ENCODE measurements around the gene DROSHA. TPM values are rescaled to one million over a fixed set of nuclear protein-coding genes. Genes with fewer than 3 reads are reported as not detected.
"Not testable (repeated sequence)": the region's sequence is repeated elsewhere in the genome, so short reads cannot be mapped to it uniquely, and the experiment has no call there.

Gene DROSHA
- total RNA-seq, 2 experiments from 2014 or later: 84.3 to 94.4 TPM

GRCh38 chr5:31372124-31372523, 159.8 kb downstream of the DROSHA start:
- Mint-ChIP-seq H3K27me3 (peaks cover 18% of the 10 kb centered on the region), H3K4me3 (no peak overlapping the region), H3K4me1 (no peaks in the 10 kb centered on the region), H3K27ac (no peak overlapping the region), H3K9me3 (ENCODE audit: low read depth) (no peaks in the 10 kb centered on the region), H3K36me3 (ENCODE audit: low read depth) (no peaks in the 10 kb centered on the region)
- intact Hi-C loops (cut with DNase I, micrococcal nuclease): no loop called here
- ATAC-seq: no peak
- DNase-seq: no peak
- CTCF ChIA-PET: no interaction called here
- POLR2A ChIA-PET: no interaction called here

DNA sequence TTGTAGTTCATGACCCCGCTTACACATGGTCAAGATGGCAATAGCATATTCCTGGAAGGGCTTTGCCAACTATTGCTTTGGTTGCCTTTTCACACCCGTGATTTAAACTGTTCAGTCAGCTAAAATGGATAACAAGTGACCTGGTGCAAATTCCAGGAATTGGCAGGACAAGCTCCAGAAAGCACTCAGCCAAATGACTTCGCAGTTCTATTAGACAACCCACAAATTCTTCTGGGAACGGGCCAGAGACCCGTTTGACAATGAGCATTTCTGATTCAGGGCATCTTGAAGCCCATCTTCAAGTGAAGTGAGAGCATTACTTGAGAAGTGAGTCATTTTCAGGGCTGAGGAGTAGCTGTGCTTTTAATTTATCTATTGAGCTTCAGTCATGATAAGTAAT, 165.0 kb downstream of the DROSHA start:
- ChIA-PET POLR2A (no interaction called here), CTCF (interaction anchor here (0.7 kb wide), 1 partner anchor 96 kb away, joined by 3 read pairs; no protein-coding TSS in a partner anchor)
- Mint-ChIP-seq H3K27ac (no peak overlapping the region), H3K9me3 (ENCODE audit: low read depth) (no peaks in the 10 kb centered on the region), H3K27me3 (peaks cover 25% of the 10 kb centered on the region), H3K4me3 (no peak overlapping the region), H3K4me1 (no peaks in the 10 kb centered on the region), H3K36me3 (ENCODE audit: low read depth) (no peaks in the 10 kb centered on the region)
- intact Hi-C loops (cut with DNase I, micrococcal nuclease): no loop called here
- ATAC-seq: no peak
- no peak for DNase-seq

DNA sequence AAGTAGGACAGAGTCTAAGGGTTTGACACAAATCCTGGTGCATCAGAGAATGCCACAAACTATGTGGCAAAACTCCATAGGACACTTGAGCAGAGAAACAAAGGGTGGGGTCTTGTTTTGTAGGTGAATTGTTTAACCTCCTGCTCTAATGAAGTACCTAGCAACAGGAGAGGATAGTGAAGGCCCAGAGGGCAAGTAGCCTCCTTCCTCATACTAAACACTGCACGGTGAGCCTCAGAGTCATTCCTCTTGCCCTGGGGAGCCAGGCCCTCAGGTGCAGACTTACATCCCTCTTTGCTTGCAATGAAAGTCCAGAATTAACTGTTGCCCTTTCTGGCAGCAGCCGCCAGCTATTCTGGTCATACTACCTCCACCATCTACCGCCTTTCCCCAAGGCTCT, 166.1 kb downstream of the DROSHA start:
- no peaks in the 10 kb centered on the region for H3K9me3 Mint-ChIP-seq (ENCODE audit: low read depth)
- DNase-seq (no peak), ATAC-seq (no peak)
- CTCF ChIA-PET: no interaction called here
- POLR2A ChIA-PET: no interaction called here
- peaks cover 18% of the 10 kb centered on the region for H3K27me3 Mint-ChIP-seq
- no peak overlapping the region for H3K27ac Mint-ChIP-seq
- H3K36me3 Mint-ChIP-seq (ENCODE audit: low read depth): no peaks in the 10 kb centered on the region
- no peaks in the 10 kb centered on the region for H3K4me1 Mint-ChIP-seq
- intact Hi-C loops (cut with DNase I, micrococcal nuclease): no loop called here
- H3K4me3 Mint-ChIP-seq: no peak overlapping the region

DNA sequence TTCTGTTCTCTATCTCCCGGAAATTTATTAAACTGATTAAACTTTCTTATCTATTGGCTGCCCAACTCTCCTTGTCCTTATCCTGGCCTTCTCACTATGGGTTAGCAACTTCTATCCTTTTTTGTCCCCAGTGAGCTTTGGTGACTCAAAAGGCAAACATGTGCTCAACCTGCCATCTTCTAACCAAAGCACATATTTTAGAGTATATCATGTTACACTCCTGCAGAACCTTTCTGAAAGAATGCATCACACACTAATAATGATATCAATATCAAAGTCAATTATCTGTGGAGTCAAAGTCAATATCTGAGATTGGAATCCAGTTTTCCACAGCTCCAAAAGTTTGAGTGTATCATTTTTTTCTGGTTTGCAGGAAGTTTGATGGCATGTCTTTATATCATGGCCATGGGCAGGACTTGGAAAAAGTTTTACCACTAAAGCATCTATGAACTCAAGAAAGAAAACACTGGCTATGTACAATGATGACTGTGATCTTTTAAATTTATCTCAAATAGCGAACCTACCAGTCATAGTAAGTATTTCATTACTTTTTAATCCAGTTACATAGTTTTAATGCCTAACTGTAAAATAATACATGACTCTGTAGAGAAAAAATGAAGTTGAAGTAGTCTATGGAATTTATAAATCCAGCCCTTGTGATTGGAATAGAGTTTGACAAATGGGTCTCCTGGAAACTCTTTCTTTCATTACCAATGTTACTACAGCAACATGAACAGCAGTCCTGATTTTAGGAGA, 166.8 kb downstream of the DROSHA start:
- intact Hi-C loops (cut with DNase I, micrococcal nuclease): no loop called here
- Mint-ChIP-seq H3K36me3 (ENCODE audit: low read depth) (no peaks in the 10 kb centered on the region), H3K9me3 (ENCODE audit: low read depth) (no peaks in the 10 kb centered on the region), H3K4me1 (no peaks in the 10 kb centered on the region), H3K4me3 (no peak overlapping the region), H3K27me3 (peaks cover 19% of the 10 kb centered on the region), H3K27ac (no peak overlapping the region)
- POLR2A ChIA-PET: no interaction called here
- ATAC-seq (no peak), DNase-seq (no peak)
- CTCF ChIA-PET: no interaction called here

- no peak overlapping the region for H3K4me3 Mint-ChIP-seq
- ChIA-PET CTCF (interaction anchor here (0.8 kb wide), 1 partner anchor 10 kb away, joined by 3 read pairs; no protein-coding TSS in a partner anchor), POLR2A (no interaction called here)
- intact Hi-C loops (cut with DNase I, micrococcal nuclease): no loop called here
- no peak overlapping the region for H3K27ac Mint-ChIP-seq
- DNase-seq (no peak), ATAC-seq (no peak)
- H3K36me3 Mint-ChIP-seq (ENCODE audit: low read depth): no peaks in the 10 kb centered on the region
- H3K27me3 Mint-ChIP-seq: peaks cover 11% of the 10 kb centered on the region
- no peaks in the 10 kb centered on the region for H3K4me1 Mint-ChIP-seq
- H3K9me3 Mint-ChIP-seq (ENCODE audit: low read depth): no peaks in the 10 kb centered on the region
Observed at GRCh38 chr5:31362931-31363568, 168.8 kb downstream of the DROSHA start.

- Mint-ChIP-seq H3K27me3 (peaks cover 9% of the 10 kb centered on the region), H3K4me1 (no peaks in the 10 kb centered on the region), H3K4me3 (no peak overlapping the region), H3K9me3 (ENCODE audit: low read depth) (no peaks in the 10 kb centered on the region), H3K36me3 (ENCODE audit: low read depth) (no peaks in the 10 kb centered on the region), H3K27ac (no peak overlapping the region)
- DNase-seq (no peak), ATAC-seq (no peak)
- intact Hi-C loops (cut with DNase I, micrococcal nuclease): no loop called here
- CTCF ChIA-PET: no interaction called here
- POLR2A ChIA-PET: no interaction called here
Observed at GRCh38 chr5:31362529-31362900, 169.4 kb downstream of the DROSHA start.

DNA sequence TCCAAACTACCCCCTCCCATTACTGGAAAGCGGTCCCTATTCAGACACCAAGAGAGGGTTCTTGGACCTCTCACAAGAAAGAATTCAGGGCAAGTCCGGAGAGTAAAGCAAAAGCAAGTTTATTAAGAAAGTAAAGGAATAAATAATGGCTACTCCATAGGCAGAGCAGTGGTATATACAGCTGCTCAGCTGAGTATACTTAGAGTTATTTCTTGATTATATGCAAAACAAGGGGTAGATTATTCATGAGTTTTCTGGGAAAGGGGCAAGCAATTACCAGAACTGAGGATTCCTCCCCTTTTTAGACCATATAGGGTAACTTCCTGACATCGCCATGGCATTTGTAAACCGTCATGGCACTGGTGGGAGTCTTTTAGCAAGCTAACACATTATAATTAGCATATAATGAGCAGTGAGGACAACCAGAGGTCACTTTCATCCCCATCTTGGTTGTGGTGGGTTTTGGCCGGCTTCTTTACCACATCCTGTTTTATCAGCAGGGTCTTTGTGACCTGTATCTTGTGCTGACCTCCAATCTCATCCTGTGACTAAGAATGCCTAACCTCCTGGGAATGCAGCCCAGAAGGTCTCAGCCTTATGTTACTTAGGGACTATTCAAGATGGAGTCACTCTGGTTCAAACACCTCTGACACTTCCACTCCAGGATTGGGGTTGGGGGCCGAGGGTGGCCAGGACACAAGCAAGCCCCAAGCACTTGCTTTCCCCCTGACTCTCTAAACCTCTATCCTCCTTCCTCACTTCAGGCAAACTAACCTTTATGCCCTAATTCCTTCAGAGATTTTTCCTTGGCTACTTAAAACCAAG, 170.0 kb downstream of the DROSHA start:
- H3K4me1 Mint-ChIP-seq; CTCF ChIA-PET; POLR2A ChIA-PET; H3K36me3 Mint-ChIP-seq (ENCODE audit: low read depth); H3K27me3 Mint-ChIP-seq; H3K9me3 Mint-ChIP-seq (ENCODE audit: low read depth); H3K27ac Mint-ChIP-seq; ATAC-seq; DNase-seq; intact Hi-C loops (cut with DNase I, micrococcal nuclease); H3K4me3 Mint-ChIP-seq: not testable (repeated sequence)

DNA sequence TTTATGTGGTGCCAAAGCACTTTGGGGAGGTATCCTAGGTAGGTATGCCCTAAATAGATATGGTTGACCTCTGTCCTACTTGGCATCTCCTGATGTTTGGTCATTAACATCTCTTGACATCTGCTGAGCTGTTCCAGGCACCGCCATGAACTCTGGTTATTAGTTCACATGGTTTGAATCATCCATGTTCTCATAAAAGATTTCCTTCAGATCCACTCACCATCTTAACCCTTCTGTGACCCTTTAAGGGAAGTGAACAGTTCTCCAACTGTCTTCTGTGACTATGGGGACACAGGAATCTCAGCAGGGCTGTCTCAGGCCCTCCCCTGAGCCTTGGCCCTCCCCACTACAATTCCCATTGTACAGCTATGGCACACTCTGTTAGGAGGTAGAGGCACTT, 170.7 kb downstream of the DROSHA start:
- DNase-seq (no peak), ATAC-seq (no peak)
- Mint-ChIP-seq H3K27me3 (peaks cover 4% of the 10 kb centered on the region), H3K27ac (no peak overlapping the region), H3K4me1 (no peaks in the 10 kb centered on the region), H3K4me3 (no peak overlapping the region), H3K9me3 (ENCODE audit: low read depth) (no peaks in the 10 kb centered on the region), H3K36me3 (ENCODE audit: low read depth) (no peaks in the 10 kb centered on the region)
- intact Hi-C loops (cut with DNase I, micrococcal nuclease): no loop called here
- ChIA-PET POLR2A (no interaction called here), CTCF (no interaction called here)

DNA sequence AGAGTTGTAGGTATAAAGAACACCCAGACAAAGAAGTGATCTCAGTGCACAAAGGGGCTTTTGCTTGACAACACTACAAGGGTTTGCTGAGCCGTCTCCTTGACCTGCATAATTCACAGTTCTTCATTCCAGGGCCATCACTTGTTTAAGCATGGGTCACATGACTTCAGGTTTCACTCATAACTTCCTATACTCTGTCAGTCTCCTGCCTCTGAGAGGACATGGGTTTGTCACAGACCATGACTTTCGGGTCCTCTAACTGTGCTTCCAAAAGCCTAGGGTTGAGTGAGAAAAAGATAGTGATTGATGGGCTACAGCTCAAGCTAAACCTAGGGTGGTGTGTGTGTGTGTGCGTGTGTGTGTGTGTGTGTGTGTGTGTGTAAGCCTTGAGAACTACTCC, 172.1 kb downstream of the DROSHA start:
- POLR2A ChIA-PET: no interaction called here
- Mint-ChIP-seq H3K36me3 (ENCODE audit: low read depth) (no peaks in the 10 kb centered on the region), H3K9me3 (ENCODE audit: low read depth) (no peaks in the 10 kb centered on the region), H3K27me3 (peaks cover 2% of the 10 kb centered on the region), H3K27ac (no peak overlapping the region), H3K4me1 (no peaks in the 10 kb centered on the region), H3K4me3 (no peak overlapping the region)
- CTCF ChIA-PET: no interaction called here
- DNase-seq: no peak
- intact Hi-C loops (cut with DNase I, micrococcal nuclease): no loop called here
- no peak for ATAC-seq

DNA sequence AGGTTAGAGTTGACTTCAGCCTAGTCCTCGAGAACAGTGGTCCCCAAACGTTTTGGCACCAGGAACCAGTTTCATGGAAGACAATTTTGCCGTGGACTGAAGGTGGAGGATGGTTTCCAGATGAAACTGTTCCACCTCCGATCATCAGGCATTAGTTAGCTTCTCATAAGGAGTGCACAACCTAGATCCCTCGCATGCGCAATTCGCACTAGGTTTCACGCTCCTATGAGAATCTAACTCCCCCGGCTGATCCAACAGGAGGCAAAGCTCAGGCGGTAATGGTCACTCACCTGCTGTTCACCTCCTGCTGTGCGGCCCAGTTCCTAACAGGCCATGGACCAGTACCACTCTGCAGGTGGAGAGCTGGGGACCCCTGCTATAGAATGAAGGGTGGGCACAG, 174.9 kb downstream of the DROSHA start:
- POLR2A ChIA-PET: no interaction called here
- no peaks in the 10 kb centered on the region for H3K4me1 Mint-ChIP-seq
- DNase-seq (no peak), ATAC-seq (no peak)
- H3K4me3 Mint-ChIP-seq: no peak overlapping the region
- H3K36me3 Mint-ChIP-seq (ENCODE audit: low read depth): no peaks in the 10 kb centered on the region
- CTCF ChIA-PET: no interaction called here
- H3K9me3 Mint-ChIP-seq (ENCODE audit: low read depth): no peaks in the 10 kb centered on the region
- no peak overlapping the region for H3K27ac Mint-ChIP-seq
- H3K27me3 Mint-ChIP-seq: peaks cover 5% of the 10 kb centered on the region
- intact Hi-C loops (cut with DNase I, micrococcal nuclease): no loop called here

DNA sequence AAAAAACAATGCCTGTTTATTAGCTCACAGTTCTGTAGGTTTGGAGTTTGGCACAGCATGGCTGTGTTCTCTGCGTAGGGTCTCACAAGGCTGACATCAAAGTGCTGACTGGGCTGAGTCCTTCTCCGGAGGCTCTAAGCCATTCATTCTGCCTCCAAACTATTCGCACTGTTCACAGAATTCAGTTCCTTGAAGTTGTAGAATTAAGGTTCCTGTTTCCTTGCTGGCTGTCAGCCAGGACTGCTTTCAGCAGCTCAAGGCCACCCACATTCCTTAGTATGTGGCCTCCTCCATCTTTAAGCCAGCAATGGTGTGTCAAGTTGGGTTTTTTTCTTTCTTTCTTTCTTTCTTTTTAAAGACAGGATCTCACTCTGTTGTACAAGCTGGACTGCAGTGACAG, 176.6 kb downstream of the DROSHA start:
- CTCF ChIA-PET: no interaction called here
- intact Hi-C loops (cut with DNase I, micrococcal nuclease): no loop called here
- no peak for ATAC-seq

More for the DNA sequence above, 176.6 kb downstream of the DROSHA start:
- DNase-seq: no peak
- Mint-ChIP-seq H3K36me3 (ENCODE audit: low read depth) (no peaks in the 10 kb centered on the region), H3K4me3 (no peak overlapping the region), H3K27ac (no peak overlapping the region), H3K27me3 (peaks cover 5% of the 10 kb centered on the region), H3K9me3 (ENCODE audit: low read depth) (no peaks in the 10 kb centered on the region), H3K4me1 (no peaks in the 10 kb centered on the region)
- POLR2A ChIA-PET: no interaction called here
